Loucy (cell line): Measurements from ENCODE around the gene PTPN5.

Source experiments
- EZH2phosphoT487 ChIP-seq: fragments of 200-600 bp; IDR thresholded peaks from 2 replicates; pipeline ENCODE4 v1.6.1; 2018; ENCODE audit warnings: antibody characterized with exemption, mild to moderate bottlenecking, moderate library complexity, borderline replicate concordance
- TF ChIP-seq, protein P1 (sequence below): fragments of 200-600 bp; sonication (generic); conservative IDR thresholded peaks from 2 replicates; pipeline ENCODE4 v1.5.1; 2014; ENCODE audit warnings: mild to moderate bottlenecking, antibody characterized with exemption, low read length

DNA sequence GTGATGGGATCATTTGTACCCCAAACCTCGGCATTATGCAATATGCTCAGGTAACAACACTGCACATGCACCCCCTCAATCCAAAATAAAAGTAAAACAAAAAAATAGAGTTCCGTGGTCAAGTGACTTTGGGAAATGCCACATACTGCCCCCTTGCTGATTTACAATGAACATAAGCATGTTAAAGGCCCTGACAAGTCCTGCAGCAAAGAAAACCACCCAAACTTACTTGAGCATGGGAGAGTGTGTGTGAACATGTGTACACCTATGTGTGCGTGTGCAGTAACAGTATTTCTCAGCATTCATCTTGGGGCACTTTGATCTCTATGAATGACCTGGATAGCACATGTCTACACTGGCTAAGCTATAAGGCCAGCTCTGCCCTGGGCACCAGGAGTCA lies 49.8 kb downstream of the PTPN5 start:
- TF ChIP-seq, protein P1, sequence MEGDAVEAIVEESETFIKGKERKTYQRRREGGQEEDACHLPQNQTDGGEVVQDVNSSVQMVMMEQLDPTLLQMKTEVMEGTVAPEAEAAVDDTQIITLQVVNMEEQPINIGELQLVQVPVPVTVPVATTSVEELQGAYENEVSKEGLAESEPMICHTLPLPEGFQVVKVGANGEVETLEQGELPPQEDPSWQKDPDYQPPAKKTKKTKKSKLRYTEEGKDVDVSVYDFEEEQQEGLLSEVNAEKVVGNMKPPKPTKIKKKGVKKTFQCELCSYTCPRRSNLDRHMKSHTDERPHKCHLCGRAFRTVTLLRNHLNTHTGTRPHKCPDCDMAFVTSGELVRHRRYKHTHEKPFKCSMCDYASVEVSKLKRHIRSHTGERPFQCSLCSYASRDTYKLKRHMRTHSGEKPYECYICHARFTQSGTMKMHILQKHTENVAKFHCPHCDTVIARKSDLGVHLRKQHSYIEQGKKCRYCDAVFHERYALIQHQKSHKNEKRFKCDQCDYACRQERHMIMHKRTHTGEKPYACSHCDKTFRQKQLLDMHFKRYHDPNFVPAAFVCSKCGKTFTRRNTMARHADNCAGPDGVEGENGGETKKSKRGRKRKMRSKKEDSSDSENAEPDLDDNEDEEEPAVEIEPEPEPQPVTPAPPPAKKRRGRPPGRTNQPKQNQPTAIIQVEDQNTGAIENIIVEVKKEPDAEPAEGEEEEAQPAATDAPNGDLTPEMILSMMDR = peak; percentile 34
- no peak for TF ChIP-seq EZH2phosphoT487
